GM19467 (cell line): ENCODE measurements around the gene MDM1.

Experiments
- ATAC-seq: cut with Tn5 transposase; IDR thresholded peaks from one replicate; pipeline ENCODE4 v1.9.1; 2021; ENCODE audit warnings: mild to moderate bottlenecking, moderate library complexity; ENCODE audit not compliant: unreplicated experiment

Gene MDM1

DNA sequence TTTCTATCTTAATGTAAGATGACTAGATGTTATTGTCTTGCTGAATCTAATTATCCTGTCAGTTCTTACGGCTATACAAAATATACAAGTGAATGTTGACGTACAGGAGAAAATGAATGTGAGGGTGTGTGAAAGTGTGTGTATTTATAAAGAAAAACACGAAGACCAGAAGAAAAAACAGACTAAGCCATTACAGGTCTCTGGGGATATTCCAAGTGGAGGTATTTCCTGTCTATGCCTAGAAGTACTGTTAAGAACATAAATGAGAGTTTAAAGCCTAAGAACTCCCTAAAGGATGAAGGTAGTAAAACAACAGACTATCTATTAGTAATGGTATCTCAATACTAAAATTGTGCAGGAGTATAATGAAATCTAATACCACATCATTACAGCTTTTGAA is 7.6 kb downstream of the MDM1 start:
- no peak for ATAC-seq

DNA sequence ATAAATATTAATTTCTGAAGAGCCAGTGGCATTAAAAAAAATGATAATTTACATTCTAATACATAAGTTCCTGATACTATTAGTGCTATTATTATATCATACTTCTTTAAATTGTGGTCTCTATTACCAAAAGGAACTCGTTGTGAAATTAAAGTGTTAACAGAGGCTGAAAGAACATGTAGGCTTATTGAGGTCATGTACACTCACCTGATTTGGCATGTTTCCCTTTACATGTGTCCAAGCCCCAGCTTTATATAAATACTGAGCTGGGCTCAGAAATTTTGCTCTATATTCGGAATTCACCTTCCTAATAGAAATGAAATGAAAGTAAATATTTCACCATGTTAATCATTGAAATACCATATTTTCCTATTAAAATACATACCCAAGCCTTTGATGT is 11.0 kb downstream of the MDM1 start:
- ATAC-seq, result no peak

DNA sequence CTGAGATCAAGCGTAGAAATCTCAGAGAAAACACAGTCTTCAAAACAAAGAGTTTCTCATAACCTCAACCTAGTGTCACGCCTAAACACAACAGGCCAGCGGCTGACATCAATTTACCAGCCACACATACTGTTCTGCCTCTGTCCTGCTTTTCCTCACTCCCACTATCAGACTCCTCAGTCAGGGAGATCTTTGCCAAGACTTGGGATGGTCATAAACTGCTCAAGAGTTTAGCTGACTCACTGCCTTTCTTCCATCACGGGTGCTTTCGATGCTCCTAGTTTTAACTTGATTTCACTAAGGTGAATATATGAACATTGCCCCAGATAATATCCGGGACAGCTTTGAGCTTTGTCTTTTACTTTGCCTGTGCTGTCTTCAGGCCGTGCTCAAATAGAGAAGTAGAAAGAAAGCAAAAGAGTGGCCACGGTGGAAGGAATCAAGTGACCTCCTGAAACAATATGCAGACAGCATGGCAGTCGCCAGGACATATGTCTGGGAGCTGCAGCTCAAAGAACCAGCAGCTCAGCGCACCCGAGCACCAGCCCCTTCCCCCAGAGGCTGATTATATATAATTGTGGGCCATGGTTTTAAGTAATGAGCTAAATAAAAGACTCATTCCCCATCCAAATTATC is 12.1 kb downstream of the MDM1 start:
- no peak for ATAC-seq

DNA sequence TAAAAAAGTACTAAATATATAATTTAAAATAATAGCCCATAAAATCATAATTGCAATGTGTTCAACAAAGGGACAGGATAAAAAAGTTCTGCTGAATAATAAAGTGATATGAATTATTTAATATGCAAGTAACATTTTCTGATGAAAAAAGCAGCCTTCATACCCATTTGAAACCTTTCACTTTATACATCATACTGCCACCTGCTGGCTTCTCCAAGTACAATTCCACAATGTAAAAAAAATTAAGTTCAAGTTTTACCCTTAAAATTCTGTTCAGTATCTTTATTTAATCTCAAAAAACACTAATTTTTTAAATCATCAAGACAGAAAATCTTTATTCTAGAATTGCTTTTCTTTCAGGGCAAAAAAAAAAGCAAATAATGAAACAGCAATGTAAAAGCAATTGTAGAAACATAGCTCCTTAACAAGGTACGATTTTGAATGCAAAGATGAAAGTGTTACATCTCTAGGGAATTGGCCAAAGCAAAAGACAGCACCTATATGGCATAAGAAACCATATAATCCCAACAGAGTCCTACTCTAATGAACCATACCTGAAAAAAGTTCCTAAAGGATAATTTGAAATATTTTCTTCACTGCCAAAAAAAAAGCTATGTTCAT is 15.0 kb downstream of the MDM1 start:
- no peak for ATAC-seq

DNA sequence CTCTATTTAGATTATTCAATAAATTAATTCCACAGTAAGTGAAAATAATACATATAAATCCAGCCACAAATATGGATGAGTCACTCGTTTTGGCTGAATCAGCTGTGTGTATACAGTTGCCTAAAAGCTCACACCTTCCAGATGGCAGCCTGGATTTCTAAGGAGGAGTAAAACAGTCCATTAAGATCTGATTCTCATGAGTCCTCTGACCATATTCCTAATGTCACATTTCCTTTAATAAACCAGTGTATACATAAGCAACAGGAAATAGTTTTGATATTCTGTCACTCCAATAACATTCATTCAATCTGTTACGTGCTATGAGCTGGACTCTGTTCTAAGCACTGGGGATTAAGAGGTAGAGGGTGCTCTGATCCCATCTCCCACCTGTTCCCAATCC is 21.8 kb downstream of the MDM1 start:
- no peak for ATAC-seq

DNA sequence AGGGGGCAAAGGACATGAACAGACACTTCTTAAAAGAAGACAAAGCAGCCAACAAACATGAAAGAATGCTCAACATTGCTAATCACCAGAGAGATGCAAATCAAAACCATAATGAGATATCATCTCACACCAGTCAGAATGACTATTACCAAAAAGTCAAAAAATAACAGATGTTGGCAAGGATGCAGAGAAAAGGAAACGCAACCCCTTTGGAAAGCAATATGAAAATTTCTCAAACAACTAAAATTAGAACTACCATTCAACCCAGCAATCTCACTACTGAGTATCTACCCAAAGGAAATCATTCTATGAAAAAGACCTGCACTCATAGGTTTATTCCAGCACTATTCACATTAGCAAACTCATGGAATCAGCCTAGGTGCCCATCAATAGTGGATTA is 25.6 kb downstream of the MDM1 start:
- ATAC-seq, result no peak

DNA sequence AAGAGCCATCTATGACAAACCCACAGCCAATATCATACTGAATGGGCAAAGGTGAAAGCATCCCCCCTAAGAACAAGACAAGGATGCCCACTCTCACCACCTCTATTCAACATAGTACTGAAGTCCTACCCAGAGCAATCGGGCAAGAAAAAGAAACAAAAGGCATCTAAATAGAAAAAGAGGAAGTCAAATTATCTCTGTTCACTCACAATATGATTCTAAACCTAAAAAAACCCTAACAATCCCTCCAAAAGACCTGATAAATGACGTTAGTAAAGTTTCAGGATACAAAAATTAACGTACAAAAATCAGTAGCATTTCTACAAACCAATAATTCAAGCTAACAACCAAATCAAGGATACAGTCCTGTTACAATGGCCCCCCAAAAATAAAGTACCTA is 26.9 kb downstream of the MDM1 start:
- no peak for ATAC-seq

DNA sequence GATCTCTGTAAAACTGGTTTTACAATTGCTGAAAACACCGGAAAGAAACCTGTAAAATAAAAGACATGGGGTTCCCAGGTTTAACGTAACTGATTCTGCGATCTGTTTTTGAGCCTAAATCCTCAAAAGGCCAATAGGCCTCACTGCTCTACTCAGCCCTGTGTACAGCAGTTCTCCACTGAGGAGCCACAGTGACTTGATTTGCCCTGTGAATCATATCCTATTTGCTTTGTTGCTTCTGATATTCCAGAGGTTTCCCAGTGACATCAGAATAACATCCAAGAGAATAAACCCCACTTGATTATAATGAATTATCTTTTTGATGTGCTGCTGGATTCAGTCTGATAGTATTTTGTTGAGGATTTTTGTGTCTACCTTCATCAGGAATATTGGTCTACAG is 27.5 kb downstream of the MDM1 start:
- ATAC-seq, result no peak

DNA sequence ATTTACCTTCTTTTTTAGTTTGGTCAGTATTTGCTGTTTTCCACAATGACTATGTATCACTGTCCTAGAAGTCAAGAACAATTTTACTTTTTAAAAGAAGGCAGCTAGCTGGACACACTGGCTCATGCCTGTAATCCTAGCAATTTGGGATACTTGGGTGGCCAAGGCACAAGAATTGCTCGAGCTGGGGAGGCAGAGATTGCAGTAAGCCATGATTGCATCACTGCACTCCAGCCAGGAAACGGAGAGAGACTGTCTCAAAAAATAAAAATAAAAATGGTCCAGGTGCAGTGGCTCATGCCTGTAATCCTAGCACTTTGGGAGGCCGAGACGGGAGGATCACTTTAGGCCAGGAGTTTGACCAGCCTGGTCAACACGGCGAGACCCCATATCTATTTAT is 28.3 kb downstream of the MDM1 start:
- ATAC-seq, result no peak

DNA sequence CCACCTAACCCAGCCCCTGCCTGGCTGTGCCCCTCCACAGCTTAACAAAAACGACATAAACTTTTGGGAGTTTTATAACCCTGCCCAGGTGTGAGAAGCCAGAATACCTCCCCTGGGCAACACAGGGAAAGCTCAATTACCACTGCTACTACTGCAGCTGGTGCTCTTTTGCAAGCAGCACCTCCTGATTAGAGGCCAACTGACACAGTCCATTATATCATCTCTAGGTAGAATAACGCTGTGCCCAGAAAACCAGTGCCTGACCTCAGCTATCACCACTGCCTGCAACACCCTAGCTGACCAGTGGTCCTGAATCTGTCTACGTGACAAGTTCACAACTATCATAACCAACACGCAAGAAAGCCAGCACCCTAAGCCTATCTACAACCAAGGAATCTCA is 34.2 kb downstream of the MDM1 start:
- ATAC-seq, result no peak

DNA sequence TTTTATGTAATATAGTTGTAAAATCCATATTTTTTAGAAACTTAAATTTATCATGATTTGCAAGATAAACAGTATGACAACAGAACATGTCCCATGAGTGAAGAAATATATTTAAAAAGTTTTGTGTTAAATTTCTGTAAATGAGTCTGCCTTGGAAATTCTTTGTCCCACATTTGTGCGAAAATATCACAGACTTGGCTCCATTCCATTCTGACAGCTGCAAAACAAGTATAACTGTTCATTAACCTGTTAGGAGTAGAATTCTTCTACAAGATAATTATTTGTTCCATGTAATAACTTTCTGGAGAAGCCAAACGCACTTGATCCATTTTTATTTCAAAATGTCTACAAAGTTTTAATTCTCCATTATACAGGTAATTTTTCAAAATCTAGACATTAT is 37.9 kb downstream of the MDM1 start:
- ATAC-seq, result no peak

DNA sequence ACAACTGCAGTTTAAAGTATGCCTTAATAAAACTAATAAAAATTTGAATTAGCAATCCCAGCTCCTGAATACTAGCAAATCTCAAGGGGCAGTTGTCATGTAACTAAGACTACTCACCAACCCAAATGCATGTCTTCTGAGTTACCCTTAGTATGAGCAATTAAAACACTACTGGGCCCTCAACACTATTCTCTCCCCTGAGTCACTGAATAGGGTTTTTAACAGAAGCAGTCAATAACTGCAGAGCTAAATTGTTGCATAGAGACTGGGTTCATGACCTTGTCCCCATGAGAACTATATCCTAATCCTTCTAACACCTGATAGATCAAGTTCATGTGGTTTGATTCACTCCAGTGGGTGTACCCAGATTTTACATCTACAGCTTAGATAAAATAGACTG is 38.8 kb downstream of the MDM1 start:
- no peak for ATAC-seq

DNA sequence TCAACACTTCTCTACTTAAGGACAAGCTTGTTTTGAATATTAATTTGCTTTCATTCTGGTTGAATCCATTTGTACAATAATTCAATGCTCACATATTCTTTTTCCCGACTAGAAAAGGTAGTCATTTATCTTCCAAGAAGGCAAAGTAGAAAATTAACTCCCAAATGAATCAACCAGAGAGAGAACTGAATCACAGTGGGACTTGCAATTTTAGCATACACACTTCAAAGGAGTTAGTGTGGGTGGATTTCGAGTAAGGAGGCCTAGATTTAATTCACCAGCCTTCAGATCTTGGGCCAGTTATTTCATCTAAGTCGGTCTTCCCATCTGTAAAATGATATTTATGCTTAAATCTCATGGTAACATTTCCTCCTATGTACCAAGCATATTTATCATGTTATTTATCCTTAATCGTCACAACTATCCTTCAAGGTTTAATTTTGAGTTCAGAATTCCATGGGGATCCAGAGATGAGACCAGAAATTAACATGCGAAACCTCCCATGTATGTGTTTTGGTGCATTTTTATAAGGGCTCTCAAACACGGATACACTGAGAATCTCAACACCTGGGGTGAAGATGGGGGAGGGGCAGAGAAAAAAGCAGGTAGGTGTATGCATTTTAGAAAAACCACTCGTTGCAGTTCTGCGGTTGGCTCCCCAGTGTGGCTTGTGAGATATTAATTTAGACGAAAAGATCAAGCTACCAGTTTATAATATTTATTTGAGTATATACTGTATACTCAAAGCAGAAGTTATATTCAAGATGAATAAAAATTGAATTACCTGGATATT is 39.8 kb downstream of the MDM1 start:
- ATAC-seq, result no peak

DNA sequence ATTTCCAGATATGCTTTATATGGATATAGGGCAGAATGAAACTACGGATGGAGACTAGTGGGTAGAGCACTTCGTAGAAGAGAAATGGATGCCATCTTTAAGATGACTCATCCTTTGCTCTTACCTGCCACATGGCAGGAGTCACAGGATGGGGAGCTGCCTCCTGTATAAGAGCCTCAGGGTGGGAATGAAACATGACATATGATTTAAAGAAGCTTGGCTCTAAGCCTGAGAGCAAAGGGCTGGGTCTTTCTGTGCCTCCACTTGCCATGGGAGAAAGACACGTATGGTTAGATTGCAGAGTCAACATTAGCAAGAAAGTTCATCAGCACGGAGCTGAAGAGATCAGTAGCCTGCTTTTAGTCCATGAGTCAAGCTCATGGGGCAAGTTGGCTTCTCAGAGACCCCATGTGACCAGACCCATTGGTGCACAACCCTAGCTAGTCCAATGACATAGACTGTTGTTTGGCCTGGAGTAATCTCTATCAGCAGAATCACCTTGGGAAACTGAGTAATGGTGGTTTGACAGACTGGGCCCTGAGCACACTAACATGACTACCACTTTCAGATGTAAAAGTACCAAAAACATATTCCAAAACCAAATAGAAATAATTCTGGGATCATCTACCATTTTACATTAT is 40.6 kb downstream of the MDM1 start:
- ATAC-seq, result no peak

DNA sequence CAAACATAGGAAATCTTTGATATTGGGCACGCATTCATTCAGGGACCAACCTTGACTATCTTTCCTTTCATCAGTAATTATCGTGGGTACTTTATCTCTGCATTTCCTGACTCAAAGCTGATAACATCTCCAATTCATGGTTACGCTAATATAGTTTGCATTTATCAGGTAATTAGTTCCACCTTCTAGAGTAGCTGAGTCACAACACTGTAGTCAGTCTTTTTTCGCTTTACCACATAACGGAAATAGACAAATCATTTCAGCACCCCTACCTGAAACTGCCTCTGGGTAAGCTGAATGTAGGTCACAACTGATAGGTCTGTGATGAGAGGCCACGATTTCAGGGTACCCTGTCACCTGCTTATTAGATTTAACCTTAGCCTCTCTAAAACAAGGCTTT is 42.0 kb downstream of the MDM1 start:
- ATAC-seq, result peak; percentile 93

DNA sequence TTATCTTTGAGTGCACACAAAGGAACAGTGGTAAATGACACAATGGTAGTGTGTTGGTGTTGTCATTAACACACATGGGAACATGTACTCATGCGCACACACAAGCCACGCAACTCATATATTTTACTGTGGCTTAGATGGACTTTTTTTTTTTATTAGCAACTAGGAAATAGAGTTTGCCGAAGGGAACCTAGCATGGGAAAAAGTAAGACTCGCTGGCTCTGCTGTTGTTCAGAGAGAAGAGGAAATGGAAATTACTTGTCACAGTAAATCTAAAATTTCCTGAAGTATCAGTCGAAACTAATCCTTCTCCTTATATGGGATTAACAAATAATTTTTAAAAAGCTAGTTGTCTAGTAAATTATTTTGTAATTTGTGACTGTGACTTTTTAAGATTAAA is 45.1 kb downstream of the MDM1 start:
- ATAC-seq, result no peak

DNA sequence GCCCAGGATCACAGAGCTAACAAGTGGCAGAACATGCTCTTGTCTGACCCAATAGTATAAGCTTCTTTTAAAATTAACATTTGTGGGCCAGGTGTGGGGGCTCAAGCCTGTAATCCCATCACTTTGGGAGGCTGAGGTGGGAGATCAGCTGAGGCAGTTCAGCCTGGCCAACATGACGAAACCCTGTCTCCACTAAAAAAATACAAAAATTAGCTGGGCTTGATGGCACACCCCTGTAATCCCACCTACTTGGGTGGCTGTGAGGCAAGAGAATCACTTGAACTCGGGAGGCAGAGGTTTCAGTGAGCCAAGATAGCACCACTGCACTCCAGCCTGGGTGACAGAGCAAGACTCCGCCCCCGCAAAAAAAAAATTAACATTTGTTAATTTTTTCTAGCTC is 45.8 kb downstream of the MDM1 start:
- no peak for ATAC-seq

DNA sequence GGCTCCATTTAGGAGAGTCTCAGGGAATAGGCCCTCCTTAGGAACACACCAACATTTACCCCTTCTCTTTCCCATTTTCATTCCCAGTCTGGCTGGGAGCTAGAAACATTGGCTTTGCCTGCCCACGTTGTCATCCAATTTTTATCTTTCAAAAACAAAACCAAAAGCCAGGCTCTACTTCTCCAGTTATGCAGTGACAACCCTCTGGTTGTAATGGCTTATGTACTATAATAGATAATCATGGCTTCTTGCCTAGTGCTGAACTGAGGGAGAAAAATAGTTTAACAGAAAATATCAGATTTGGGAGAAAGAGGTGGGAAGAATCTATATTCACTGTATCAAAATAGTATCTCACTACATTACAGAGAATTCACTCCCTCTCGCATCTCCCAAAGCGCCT is 46.6 kb downstream of the MDM1 start:
- no peak for ATAC-seq

DNA sequence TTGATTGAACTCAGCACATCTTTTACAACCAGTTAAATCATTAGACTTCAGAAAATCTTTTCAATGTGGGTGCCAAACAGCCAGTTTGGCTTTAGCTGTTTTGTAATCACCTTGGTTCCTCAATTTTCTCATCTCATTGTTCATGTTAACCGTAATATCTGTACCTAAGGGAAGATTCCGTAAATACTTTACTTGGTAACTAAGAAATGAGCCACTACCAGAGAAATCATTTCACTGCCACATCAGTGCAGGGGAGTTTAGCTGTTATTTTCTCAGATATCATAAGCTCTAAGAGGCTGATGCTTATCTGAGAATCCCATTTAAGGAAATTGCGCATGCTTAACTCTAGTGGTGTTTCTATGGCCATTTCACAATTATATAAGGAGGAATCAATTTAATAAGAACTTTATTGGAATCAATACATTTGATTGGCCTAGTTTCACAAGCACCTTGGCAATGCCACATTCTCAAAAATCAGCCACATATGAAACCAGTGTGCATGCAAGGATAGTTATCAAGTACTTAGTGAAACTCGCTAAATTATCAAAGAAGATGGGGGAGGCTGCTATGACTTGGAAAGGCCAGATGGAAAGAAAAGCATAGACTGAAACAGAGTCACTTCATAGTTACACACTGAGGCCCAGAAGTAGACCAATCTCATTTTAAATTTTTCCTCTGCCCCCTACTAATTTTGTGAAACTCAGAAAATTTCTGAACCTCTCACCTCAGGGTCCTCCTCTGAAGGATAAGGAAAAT is 50.7 kb downstream of the MDM1 start:
- ATAC-seq, result no peak

DNA sequence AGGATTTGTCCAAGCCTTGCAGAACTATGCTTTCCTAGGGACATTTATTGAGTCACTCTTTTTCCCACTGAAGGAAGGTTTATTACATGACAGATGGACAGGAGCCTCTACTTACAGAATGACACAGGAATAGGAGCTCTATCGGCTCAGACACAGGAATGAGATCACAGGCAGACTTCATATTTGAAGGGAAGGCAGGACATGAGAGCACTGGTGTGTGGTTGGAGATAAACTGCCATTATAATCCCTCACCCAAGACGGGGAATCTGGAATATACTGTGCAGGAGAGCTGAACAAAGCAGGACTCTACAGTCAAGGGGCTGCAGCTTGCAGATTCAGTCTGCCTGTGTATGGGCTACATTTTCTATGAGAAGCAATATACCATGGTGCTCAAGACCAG is 51.9 kb downstream of the MDM1 start:
- no peak for ATAC-seq
